DOHH2 (cell line): ENCODE results near the gene PPM1H.

ENCODE experiments used
- CTCF ChIP-seq: fragments of 200-600 bp; sonication (generic); IDR thresholded peaks from one replicate; pipeline ENCODE4 v1.5.1; 2014; ENCODE audit warnings: antibody characterized with exemption, mild to moderate bottlenecking, low read depth, low read length; ENCODE audit not compliant: poor library complexity, severe bottlenecking
- EZH2phosphoT487 ChIP-seq: fragments of 200-600 bp; sonication (generic); IDR thresholded peaks from 2 replicates; pipeline ENCODE4 v1.6.1; 2017; ENCODE audit warnings: borderline replicate concordance, mild to moderate bottlenecking, antibody characterized with exemption, low read length, moderate library complexity, mixed read lengths

- no peak for TF ChIP-seq CTCF
- TF ChIP-seq EZH2phosphoT487: no peak
Measured at GRCh38 chr12:62848418-62848817, 86.5 kb downstream of the PPM1H start.
